COLO668 (cell line): ENCODE measurements around the gene ZMAT3.
"Not testable (repeated sequence)": the region's sequence is repeated elsewhere in the genome, so short reads cannot be mapped to it uniquely, and the experiment has no call there.

ENCODE experiments used
- DNase-seq: peaks from one replicate; lab custom pipeline; 2025; ENCODE audit not compliant: unreplicated experiment; lab: John Stamatoyannopoulos, UW

The ZMAT3 gene

GRCh38 chr3:179071323-179072099 lies at the start of gene ZMAT3:
TSS of gene ZMAT3 (minus strand) at chr3:179071809. CDS start at chr3:179067752, 4,057 bp downstream.
- peak; percentile 76 for DNase-seq

DNA sequence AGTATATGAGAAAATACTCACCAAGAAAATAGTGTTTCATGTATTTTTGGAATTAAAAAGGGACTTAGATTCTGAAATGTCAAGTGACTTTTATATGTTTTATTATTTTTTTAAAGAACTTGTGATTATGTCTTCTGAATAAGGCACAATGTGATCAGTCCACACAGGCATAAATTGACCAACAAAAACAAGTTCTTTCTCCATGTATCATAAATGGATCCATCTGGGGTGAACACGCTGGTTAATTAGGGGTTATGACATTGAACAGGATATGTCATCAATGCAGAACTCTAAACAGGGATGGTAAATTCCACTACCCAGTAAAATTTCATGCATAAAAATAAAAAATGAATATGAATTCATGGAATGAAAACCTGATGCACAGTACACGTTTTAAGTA lies 45.2 kb upstream of the ZMAT3 start:
- no peak for DNase-seq

- not testable (repeated sequence) for DNase-seq
These were observed 43.8 kb upstream of the ZMAT3 start for GRCh38 chr3:179115444-179115843.

DNA sequence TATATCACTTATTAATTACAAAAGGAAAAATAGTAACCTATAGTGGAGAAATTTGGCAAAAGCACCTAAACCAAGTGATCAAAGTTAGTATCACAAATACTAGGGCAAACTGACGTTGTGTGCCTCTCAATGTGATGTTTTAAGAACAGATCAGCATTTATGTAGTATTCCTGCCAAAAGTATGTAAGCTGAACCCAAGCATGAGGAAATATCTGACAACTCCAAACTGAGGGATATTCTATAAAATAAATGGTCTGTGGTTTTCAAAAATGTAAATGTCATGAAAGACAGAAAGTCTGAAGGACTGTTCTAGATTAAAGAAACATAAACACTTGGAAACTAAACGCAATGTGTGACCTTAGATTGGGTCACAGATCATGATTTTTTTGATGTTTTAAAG lies 42.3 kb upstream of the ZMAT3 start:
- no peak for DNase-seq

DNA sequence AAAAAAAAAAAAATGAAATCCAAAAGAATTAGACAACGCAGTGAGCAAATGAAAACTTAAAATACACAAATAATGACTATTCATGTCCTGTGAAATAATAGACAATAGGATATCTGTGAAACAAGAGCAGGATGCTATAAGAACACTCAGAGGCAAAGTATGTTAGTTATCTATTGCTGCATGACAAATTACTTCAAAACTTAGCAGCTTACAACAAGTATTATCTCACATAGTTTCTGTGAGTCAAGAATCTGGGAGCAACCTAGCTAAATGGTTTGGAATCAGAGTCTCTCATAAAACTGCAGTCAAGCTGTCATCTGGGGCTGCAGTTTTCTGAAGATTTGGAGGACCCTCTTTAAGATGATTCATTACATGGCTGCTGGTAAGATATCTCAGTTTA lies 36.5 kb upstream of the ZMAT3 start:
- DNase-seq, result no peak

- no peak for DNase-seq
These were observed 36.0 kb upstream of the ZMAT3 start for GRCh38 chr3:179107617-179108016.

- DNase-seq, result no peak
These were observed 34.3 kb upstream of the ZMAT3 start for GRCh38 chr3:179105881-179106280.

GRCh38 chr3:179100652-179101051 lies 29.0 kb upstream of the ZMAT3 start:
- no peak for DNase-seq

GRCh38 chr3:179098388-179099077 lies 26.9 kb upstream of the ZMAT3 start:
- DNase-seq, result no peak

- DNase-seq, result no peak
These were observed 22.2 kb upstream of the ZMAT3 start for GRCh38 chr3:179093807-179094206.

- no peak for DNase-seq
These were observed 19.5 kb upstream of the ZMAT3 start for GRCh38 chr3:179091113-179091512.

DNA sequence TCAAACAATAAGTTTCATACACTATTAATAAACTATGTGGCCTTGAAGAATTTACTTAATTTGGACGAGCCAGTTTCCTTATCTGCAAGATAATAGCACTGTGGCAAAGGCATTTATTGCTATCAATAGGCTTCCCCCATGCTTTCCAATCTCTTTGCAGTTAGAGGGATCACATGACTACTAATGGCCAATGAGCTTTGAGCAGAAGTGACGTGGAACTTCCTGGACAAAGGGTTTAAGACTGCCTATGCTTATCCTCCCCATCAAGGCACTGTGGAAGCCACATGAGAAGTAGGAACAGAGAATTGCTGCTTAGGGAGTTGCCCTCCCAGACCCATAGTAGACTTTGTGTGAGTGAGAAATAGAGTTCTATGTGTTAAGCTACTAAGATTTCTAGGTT lies 16.7 kb upstream of the ZMAT3 start:
- DNase-seq, result no peak

- DNase-seq, result no peak
These were observed 12.4 kb upstream of the ZMAT3 start for GRCh38 chr3:179083977-179084376.

DNA sequence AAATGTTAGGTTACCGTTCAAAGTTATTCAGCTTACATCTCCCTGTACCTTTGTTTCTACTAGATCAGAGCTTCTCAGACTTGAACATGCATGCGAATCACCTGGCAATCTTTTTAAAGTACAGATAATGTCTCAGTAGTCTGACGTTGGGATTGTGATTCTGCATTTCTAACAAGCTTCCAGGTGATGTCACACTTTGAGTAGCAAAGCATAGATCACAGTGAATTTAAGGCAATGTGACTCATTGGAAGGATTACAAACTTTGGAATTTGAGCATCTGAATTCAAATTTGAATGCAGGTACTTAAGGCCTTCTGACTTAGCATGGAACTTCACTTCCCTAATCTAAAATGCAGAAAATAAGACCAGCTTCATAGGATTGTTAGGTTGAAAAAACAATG lies 10.8 kb upstream of the ZMAT3 start:
- DNase-seq, result no peak

DNA sequence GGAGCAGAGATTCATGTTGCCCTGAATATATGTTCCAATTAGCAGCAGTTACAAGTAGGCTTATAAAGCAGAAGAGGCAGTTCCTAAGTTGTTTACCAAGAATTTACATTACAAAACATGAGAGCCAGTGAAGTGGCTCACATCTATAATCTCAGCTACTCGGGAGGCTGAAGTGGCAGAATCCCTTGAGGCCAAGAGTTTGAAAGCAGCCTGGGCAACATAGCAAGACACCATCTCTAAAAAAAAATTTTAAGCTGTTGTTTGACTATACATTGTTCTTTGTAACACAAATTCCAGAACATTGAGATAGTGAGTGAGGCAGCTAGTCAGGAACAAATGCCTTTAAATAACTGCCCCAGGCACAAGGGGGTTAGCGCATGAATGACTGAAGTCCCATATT lies 10.3 kb upstream of the ZMAT3 start:
- DNase-seq, result no peak

DNA sequence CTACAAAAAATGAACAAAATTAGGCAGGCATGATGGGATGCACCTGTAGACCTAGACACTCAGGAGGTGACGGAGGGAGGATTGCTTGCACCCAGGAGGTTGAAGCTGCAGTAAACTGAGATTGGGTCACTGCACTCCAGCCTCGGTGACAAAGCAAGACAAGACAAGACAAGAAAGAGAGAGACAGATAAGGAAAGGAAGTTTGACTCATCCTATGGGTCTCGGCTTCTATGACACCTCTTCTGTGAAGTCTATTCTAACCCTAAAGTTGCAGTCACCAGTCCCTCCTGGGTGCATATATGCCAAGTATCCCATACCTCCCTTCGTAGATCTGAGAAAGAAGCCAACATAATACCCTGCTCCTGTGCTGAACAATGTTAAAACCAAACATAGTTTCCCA lies 7.9 kb upstream of the ZMAT3 start:
- DNase-seq, result no peak

DNA sequence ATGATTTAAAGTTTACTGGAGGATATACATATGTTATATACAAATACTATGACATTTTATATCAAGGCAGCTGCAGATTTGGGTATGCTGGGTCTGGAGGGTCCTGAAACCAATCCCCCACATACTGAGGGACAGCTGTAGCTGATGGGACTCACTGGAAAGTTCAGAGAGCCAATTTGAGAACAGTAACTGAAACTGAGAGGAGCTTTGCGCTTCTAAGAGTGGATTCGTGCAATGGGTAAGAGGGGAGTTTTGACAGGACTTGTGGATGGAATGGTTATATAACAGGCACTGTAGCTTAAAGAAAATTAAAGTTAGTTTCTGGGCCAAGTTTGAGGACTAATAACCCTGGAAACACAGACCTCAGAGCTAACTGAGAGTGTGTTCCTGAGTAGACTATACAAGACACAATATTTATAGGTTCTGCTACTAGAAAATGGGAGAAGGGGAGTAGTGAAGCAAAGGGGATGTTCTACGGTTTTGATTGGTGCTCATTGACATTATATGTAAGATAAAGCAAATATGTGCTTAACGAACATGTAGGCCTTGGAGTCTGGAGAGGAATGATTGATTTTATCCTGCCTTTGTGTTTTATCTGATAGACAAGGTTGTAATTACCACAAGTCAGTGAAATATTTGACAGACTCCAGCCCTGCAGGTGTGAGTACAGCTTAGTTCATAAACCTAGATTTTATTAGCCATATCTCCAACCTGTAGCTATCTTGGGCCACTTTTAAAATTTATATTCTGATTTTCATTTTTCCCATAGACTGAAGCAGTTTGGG lies 4.8 kb upstream of the ZMAT3 start:
- DNase-seq, result no peak

DNA sequence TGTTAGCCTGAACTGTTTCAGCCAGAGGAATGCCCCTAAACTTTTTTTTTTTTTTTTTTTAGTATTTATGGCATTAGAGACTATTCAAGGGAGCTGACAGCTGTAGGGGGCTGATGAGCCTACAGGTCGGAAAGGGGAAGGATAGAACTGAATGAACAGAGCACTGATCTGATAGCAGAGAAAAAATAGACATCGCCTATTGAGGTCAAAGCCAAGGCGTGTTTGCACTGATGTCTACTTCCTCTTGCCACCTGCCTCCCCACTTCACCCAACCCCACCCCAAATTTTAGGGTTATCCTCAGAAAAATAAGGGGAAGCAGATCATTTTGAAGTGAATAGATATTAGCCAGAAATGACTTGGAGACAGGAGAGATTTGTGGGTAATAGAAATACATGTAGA lies 3.0 kb upstream of the ZMAT3 start:
- no peak for DNase-seq

DNA sequence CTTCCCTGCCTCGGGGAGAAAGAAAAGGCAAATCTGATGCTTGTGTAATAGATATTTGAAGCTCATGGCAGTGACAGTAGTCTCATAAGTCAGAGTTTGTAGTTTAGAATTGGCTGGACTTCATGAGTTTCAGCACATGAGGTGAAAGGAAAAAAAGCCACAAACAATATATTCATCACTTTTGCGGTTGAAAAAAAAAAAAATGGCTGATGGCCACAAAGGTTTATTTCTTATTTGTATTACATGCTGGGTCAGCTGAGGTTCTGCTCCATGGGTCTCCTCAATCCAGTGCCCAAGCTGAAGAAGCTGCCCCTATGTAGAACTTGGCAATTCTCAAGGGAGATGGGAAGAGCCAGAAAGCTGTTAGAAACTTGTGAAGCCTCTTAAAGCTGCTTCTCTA lies 2.2 kb upstream of the ZMAT3 start:
- DNase-seq, result no peak

DNA sequence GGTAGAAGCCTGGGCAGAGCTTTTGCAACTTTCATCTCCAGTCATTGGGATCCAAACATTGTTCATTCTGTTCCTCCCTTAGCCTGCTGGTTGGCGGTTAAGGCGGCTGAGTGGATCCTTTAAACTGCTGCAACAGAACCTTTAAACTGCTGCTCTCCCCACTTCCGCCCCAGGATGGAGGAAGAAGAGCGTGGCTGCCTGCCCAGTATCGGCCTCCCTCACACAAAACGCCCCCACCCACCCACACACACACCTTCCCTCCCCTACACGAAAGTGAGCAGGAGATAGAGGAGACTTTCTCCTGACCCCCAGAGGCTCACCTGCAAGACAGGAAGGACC lies 460 bp upstream of the ZMAT3 start:
- DNase-seq, result no peak

DNA sequence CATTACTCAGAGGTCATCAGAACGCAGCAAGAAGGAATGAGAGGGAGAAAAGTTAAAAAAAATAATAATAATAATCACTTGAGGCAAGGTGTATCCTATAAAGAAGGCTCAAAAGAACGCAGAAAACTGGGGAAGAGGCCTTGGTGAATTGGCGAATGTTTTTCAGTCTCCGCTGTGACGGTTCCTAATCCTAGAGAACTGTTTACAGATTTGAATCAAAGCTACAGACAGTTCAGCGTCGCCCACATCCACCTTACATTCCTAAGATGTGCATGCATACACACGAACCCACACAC lies 634 bp downstream of the ZMAT3 start:
- no peak for DNase-seq

DNA sequence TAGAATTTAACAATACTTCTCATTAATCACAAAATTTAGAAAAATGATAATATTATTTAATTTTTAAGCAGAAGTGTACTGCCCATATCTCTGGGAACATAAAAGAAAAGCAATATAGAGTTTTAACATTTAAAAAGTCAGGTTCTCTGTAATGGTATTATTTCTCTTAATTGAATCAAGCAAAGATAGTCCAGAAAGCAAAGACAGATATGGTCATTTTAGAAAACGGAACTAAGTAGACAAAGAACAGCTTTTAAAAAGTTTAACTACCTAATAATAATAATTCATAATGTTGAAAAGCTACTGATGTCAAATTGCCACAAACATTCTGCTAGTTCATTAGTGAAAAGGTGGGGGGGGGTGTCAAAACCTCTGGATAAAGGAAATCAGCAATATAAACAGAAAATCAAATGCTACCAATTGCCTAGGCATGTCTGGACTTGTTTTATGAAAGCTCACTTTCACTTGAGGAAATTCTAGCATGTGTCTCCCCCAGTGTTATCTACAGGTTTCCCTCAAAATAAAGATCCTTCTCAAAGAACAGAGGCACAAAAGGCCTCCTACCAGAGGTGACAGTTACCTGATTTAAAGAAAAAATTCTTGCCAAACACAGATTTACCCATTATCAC lies 1.7 kb downstream of the ZMAT3 start:
- DNase-seq, result no peak
